HL-60 (cell line): ENCODE measurements around the gene FAM47E.

ENCODE experiments used
- DNase-seq, 2 experiments: peaks; one replicate each; pipeline ENCODE4 v3.0.0-alpha.2; 2010 to 2020; ENCODE audit warnings: low read depth in 1 of 2, low spot score in 1 of 2
- H3K27ac ChIP-seq: fragments of 250-450 bp; sonication (Bioruptor Pico); replicated peaks from 2 replicates; pipeline ENCODE4 v1.5.1; 2020; ENCODE audit warnings: mild to moderate bottlenecking, moderate library complexity
- H3K27me3 ChIP-seq: fragments of 250-450 bp; sonication (Bioruptor Pico); 2 replicates; pipeline ENCODE4 v1.5.1; 2021; ENCODE audit warnings: mild to moderate bottlenecking, moderate library complexity; ENCODE audit not compliant: insufficient read depth, poor library complexity, severe bottlenecking
- H3K4me3 ChIP-seq: replicated peaks from 2 replicates; pipeline ENCODE4 v1.5.1; 2011; ENCODE audit warnings: mild to moderate bottlenecking, control low read depth, low read length; ENCODE audit not compliant: insufficient read depth
- GABPA ChIP-seq: IDR thresholded peaks from 2 replicates; pipeline ENCODE4 v1.6.1; 2012; ENCODE audit warnings: low read depth
- POLR2AphosphoS5 ChIP-seq: IDR thresholded peaks from 2 replicates; pipeline ENCODE4 v1.6.1; 2012; ENCODE audit warnings: low read depth
- SPI1 ChIP-seq: IDR thresholded peaks from 2 replicates; pipeline ENCODE4 v1.6.1; 2012; ENCODE audit warnings: low read depth, mild to moderate bottlenecking, borderline replicate concordance
- TF ChIP-seq, protein P1 (sequence below): IDR thresholded peaks from one replicate; pipeline ENCODE4 v1.5.1; 2011; ENCODE audit warnings: low read length, control low read depth, inconsistent platforms; ENCODE audit not compliant: insufficient read depth
- TF ChIP-seq, protein P2 (sequence below): IDR thresholded peaks from 2 replicates; pipeline ENCODE4 v1.6.1; 2012; ENCODE audit warnings: low read depth; ENCODE audit not compliant: insufficient replicate concordance

The FAM47E gene

GRCh38 chr4:76235915-76236314 lies 15.6 kb upstream of the FAM47E start:
- H3K4me3 ChIP-seq, result no peak overlapping the region
- H3K27me3 ChIP-seq, result no peaks in the 10 kb centered on the region
- no peak overlapping the region for H3K27ac ChIP-seq
- TF ChIP-seq SPI1 (no peak), POLR2AphosphoS5 (no peak), GABPA (no peak)
- TF ChIP-seq, protein P1, sequence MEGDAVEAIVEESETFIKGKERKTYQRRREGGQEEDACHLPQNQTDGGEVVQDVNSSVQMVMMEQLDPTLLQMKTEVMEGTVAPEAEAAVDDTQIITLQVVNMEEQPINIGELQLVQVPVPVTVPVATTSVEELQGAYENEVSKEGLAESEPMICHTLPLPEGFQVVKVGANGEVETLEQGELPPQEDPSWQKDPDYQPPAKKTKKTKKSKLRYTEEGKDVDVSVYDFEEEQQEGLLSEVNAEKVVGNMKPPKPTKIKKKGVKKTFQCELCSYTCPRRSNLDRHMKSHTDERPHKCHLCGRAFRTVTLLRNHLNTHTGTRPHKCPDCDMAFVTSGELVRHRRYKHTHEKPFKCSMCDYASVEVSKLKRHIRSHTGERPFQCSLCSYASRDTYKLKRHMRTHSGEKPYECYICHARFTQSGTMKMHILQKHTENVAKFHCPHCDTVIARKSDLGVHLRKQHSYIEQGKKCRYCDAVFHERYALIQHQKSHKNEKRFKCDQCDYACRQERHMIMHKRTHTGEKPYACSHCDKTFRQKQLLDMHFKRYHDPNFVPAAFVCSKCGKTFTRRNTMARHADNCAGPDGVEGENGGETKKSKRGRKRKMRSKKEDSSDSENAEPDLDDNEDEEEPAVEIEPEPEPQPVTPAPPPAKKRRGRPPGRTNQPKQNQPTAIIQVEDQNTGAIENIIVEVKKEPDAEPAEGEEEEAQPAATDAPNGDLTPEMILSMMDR, result no peak
- TF ChIP-seq, protein P2, sequence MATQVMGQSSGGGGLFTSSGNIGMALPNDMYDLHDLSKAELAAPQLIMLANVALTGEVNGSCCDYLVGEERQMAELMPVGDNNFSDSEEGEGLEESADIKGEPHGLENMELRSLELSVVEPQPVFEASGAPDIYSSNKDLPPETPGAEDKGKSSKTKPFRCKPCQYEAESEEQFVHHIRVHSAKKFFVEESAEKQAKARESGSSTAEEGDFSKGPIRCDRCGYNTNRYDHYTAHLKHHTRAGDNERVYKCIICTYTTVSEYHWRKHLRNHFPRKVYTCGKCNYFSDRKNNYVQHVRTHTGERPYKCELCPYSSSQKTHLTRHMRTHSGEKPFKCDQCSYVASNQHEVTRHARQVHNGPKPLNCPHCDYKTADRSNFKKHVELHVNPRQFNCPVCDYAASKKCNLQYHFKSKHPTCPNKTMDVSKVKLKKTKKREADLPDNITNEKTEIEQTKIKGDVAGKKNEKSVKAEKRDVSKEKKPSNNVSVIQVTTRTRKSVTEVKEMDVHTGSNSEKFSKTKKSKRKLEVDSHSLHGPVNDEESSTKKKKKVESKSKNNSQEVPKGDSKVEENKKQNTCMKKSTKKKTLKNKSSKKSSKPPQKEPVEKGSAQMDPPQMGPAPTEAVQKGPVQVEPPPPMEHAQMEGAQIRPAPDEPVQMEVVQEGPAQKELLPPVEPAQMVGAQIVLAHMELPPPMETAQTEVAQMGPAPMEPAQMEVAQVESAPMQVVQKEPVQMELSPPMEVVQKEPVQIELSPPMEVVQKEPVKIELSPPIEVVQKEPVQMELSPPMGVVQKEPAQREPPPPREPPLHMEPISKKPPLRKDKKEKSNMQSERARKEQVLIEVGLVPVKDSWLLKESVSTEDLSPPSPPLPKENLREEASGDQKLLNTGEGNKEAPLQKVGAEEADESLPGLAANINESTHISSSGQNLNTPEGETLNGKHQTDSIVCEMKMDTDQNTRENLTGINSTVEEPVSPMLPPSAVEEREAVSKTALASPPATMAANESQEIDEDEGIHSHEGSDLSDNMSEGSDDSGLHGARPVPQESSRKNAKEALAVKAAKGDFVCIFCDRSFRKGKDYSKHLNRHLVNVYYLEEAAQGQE, result no peak
- no peak for DNase-seq

GRCh38 chr4:76238236-76238635 lies 13.3 kb upstream of the FAM47E start:
- H3K27ac ChIP-seq, result no peak overlapping the region
- TF ChIP-seq, protein P1, result no peak
- TF ChIP-seq POLR2AphosphoS5 (no peak), SPI1 (no peak), GABPA (no peak)
- TF ChIP-seq, protein P2, result no peak
- no peak for DNase-seq
- H3K27me3 ChIP-seq, result no peaks in the 10 kb centered on the region
- H3K4me3 ChIP-seq, result no peak overlapping the region

- no peak for DNase-seq
- H3K4me3 ChIP-seq, result no peak overlapping the region
- no peak overlapping the region for H3K27ac ChIP-seq
- no peaks in the 10 kb centered on the region for H3K27me3 ChIP-seq
- TF ChIP-seq SPI1 (no peak), GABPA (no peak), POLR2AphosphoS5 (no peak)
- TF ChIP-seq, protein P1, result no peak
- TF ChIP-seq, protein P2, result no peak
Observed at GRCh38 chr4:76238701-76239100, 12.8 kb upstream of the FAM47E start.
